C1 segment of cervical spinal cord (tissue), 14 donors: ENCODE measurements around the gene SLC44A2.
A peak's percentile ranks its signal among the peaks of the same experiment; 100 is the strongest.

Experiments used
- DNase-seq, 14 donors: peaks; one replicate each; lab custom pipeline; 2025; lab: John Stamatoyannopoulos, UW

Gene SLC44A2

DNA sequence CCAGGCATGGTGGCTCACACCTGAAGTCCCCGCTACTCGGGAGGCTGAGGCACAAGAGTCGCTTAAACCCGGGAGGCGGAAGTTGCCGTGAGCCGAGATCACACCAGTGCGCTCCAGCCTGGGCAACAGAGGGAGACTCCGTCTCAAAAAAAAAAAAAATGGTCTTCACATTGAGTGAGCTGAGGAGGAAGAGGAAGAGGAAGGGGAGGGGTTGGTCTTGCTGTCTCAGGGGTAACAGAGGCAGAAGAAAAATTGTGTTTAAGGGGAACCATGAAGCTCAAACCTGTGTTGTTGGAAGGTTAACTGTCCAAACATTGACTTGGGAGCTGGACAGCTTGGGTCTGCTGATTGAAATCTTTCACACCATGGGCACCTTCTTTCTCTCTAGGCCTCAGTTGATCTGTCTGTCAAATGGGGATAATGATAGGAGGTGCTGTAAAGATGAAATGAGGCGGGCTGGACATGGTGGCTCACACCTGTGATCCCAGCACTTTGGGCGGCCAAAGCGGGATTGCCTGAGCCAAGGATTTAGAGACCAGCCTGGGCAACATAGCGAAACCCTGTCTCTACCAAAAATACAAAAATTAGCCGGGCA, 9.8 kb upstream of the SLC44A2 start:
- DNase-seq = no peak

DNA sequence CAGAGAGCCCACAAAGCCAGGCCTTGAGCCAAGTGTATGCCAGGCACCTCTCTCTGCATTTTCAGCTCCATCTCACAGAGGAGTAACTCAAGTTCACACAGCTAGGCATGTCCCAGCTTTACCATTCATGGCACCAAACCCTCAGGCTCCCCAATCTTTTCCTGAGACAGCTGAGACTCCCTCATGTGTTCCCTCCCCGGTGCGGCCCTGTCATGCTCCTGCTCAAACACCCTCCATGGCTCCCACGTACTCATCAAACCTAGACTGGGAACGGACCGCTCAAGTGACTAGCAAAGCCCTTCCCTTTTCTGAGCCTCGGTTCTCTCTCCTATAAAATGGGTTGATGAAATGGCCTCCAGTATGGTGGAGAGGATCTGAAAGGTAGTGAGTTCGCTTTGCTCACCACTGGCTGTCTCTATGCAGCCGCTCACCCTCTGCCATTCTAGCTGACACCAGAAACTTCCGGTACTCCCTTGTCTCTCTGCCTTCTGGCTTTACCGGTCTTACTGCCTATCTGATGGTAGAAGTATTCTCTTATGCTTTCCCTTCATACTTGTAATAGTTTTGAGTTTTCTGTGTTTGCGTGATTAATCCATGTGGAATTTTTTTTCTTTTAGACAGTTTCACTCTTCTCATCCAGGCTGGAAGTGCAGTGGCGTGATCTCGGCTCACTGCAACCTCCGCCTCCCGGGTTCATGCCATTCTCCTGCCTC, 7.8 kb upstream of the SLC44A2 start:
- DNase-seq = no peak

DNA sequence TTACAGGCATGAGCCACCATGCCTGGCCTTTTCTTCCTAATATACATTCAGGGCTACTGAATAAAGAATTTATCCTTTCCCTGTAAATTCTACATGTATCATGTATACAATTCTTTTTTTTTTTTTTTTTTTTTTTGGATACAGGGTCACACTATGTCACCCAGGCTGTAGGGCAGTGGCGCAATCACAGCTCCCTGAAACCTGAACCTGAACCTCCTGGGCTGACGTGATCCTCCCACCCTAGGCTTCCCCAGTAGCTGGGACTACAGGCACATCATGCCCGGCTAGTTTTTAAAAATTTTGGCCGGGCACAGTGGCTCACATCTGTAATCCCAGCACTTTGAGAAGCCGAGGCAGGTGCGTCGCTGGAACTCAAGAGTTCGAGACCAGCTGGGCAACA, 6.5 kb upstream of the SLC44A2 start:
- no peak for DNase-seq

DNA sequence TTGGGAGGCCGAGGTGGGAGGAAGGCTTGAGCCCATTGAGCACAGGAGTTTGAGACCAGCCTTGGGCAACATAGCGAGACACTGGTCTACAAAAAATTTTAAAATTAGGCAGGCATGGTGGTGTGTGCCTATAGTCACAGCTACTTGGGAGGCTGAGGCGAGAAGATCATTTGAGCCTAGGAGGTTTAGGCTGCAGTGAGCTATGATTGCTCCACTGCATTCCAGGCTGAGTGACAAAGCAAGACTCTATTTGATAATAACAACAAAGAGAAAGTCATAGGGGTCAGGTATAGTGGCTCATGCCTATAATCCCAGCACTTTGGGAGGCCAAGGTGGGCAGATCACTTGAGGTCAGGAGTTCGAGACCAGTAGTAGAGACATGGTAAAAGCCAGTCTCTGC, 4.6 kb upstream of the SLC44A2 start:
- DNase-seq = no peak

DNA sequence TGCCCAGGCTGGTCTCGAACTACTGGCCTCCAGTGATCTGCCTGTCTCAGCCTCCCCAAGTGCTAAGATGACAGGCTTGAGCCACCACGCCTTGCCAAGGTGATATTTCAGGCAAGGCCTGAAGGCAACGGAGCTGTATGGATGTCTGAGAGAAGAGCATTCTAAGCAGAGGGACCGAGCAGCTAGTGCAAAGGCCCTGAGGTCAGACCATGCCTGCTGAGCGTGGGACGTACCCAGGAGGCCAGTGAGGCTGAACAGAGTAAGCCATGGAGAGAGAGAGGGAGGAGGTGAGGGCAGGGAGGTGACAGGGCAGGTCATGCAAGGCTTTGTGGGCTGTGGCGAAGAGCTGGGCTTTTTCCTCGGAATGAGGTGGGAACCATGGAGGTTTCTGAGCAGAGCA, 3.4 kb upstream of the SLC44A2 start:
- no peak for DNase-seq

DNA sequence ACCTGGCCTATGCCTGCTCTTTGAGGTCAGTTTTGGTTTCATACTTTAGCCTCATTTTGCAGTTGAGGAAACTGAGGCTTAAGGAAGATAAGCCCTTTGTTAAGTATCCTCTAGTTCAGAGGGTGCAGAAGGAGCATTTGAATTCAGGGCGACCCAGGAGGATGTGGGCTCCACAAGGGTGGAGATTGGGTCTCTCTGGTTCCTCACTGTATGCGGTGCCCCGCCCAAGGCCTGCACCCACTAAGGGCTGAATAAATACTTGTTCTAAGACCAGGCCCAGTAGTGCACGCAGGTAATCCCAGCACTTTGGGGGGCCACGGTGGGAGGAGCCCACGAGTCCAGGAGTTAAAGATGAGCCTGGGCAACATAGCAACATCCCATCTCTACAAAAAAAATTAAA, 768 bp upstream of the SLC44A2 start:
- DNase-seq = no peak

DNA sequence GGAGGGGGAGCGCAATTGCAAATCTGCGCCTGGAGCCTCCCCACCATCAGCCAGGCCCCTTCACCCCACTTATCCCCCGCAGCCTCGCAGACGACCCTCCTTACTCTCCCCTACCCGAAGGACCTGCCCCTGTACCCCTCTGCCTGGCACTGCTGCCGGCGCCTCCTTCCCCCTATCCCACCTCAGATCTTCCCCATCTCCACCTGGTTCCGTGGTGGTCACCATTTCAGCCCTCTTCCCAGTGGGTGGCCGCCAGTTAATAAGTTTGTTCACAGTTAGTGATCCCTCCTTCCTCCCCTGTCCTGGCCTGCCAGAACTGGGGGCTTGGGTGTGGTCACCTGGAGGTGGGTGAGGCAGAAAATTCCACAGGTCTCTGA, 397 bp downstream of the SLC44A2 start:
- DNase-seq = no peak

DNA sequence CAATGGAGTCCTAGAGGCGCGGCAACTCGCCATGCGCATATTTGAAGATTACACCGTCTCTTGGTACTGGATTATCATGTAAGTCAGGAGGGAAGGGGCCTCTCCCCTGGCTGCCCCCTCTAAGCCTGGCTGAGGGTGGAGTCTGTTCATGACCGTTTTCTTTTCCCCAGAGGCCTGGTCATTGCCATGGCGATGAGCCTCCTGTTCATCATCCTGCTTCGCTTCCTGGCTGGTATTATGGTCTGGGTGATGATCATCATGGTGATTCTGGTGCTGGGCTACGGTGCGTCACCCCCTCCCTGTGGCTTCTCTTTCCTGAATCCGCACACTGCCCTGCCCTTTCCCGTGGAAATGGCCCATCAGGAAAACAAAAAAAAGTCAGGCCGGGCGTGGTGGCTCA, 6.5 kb downstream of the SLC44A2 start:
- DNase-seq = no peak

DNA sequence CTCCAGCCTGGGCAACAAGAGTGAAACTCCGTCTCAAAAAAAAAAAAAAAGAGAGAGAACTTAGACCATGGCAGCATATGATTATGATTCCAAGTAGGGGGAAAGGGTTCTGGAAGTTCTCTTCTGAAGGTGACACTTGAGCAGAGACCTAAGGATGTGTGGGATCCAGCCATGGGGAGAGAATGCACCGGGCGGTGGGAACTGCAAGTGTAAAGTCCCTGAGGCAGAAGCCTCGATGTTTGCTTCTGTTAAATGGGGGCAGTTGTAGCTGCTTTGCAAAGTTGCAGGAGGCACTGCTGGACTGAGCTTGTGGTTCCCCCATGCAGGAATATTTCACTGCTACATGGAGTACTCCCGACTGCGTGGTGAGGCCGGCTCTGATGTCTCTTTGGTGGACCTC, 9.1 kb downstream of the SLC44A2 start:
- no peak for DNase-seq

DNA sequence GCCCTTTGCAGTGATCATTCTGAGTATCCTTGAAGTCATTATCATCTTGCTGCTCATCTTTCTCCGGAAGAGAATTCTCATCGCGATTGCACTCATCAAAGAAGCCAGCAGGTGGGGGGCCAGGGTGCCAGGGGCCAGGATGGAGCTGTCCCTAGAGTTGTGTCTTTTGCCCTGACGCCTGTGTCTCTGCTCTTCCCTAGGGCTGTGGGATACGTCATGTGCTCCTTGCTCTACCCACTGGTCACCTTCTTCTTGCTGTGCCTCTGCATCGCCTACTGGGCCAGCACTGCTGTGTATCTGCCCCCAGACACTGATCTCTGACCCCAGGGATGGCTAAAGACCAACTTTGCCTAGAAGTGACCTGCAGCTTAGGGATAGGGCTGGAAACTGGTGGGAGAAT, 9.6 kb downstream of the SLC44A2 start:
- no peak for DNase-seq

DNA sequence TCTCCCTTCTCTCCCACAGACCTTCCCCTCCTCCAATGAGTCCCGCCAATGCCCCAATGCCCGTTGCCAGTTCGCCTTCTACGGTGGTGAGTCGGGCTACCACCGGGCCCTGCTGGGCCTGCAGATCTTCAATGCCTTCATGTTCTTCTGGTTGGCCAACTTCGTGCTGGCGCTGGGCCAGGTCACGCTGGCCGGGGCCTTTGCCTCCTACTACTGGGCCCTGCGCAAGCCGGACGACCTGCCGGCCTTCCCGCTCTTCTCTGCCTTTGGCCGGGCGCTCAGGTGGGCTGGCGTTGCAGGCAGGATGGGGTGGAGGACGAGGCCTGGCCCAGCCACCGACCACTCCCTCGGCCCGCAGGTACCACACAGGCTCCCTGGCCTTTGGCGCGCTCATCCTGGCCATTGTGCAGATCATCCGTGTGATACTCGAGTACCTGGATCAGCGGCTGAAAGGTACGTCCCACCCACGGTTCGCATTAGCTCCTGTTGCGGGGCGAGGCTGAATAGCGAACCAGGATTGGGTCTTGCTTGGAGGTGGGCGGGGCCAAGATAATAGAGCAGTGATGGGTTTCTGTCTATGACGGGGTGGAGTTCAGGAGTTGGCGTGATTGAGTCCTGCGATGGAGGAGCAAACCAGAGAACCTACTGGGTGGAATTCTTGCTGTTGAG, 11.1 kb downstream of the SLC44A2 start:
- peak in 1 of 14 donors; percentile 6 for DNase-seq

DNA sequence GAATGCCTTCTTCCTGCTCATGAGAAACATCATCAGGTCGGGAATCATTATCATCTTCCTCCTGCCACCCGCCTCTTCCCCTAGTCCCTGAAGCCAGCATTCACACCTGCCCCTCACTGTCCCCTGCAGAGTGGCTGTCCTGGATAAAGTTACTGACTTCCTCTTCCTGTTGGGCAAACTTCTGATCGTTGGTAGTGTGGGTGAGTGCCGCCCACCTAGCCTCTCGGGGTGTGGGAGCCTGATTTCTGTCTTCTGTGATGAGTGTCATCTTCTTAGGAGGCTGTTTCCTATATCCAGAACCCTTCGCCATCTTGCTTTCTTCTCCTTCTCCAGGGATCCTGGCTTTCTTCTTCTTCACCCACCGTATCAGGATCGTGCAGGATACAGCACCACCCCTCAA, 12.5 kb downstream of the SLC44A2 start:
- DNase-seq = no peak

DNA sequence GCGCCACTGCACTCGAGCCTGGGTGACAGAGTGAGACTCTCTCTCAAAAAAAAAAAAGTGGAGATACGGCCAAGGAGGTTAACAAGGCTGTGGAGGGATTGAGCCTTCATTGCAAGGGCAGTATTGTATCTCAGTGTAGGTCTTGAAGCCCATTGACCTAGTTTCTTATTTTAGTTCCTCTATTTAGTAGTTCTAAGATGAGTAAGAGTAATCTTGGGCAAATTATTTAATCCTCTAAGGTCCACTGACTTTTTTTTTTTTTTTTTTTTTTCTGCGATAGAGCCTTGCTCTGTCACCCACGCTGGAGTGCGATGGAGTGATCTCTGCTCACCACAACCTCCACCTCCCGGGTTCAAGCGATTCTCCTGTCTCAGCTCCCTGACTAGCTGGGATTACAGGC, 14.5 kb downstream of the SLC44A2 start:
- no peak for DNase-seq

DNA sequence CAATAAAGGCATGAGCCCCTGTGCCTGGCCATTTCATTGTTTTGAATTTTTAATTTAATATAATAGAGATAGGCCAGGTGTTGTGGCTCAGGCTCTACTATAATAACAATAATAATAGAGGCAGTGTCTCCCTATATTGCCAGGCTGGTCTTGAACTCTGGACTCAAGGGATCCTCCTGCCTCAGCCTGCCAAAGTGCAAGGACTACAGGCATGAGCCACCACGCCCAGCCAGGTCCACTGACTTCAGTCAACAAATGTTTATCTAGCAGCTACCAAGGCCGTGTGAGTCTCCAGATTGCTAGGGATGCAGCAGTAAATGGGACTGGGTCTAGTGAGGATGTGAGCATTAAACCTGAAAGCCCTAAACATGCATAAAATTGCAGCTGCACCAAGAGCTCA, 15.0 kb downstream of the SLC44A2 start:
- DNase-seq = no peak

DNA sequence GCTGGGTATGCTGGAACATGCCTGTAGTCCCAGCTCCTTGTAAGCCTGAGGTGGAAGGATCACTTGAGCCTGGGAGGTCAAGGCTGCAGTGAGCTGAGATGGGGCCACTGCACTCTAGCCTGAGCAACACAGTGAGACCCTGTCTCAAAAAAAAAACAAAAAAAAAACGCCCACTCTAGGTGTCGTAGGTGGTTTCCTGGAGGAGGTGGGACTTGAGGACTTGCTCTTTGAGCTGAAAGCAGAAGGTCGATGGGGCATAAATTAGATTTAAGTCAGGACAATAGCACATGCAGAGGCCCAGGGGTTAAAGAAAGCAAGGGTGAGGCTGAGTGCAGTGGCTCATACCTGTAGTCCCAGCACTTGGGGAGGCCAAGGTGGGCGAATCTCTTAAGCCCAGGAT, 15.9 kb downstream of the SLC44A2 start:
- DNase-seq = no peak

DNA sequence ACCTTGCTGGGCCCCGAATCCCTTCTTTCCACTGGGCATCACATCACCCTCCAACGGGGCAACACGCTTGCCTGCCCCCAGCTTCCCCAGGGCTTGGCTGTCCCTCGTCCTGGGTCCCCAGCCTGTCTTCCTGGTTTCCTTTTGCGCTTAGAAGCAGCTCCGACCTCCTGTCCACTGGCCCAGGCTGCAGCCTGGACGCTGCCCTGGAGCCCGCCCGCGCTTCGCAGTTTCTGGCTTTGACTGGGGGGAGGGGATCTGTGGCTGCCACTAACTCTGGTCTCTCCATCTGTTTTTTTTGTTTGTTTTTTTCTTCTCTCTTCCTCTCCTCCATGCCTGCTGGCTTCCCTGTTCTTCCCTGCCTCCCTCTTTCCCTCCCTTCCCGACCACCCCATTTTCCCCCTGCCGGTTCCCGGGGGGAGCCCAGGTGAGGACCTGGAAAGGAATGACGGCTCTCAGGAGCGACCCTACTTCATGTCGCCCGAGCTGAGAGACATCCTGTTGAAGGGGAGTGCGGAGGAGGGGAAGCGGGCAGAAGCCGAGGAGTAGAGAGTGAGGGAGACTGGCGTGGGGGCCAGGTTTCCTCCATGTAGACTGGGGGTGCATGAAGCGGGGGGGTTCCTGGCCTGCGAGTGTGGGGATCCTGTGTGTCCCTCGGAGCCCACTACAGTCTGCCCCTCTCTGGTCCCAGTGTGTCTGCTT, 17.3 kb downstream of the SLC44A2 start:
- DNase-seq = peak in 5 of 14 donors; percentile 15 to 53 (median 33)

DNA sequence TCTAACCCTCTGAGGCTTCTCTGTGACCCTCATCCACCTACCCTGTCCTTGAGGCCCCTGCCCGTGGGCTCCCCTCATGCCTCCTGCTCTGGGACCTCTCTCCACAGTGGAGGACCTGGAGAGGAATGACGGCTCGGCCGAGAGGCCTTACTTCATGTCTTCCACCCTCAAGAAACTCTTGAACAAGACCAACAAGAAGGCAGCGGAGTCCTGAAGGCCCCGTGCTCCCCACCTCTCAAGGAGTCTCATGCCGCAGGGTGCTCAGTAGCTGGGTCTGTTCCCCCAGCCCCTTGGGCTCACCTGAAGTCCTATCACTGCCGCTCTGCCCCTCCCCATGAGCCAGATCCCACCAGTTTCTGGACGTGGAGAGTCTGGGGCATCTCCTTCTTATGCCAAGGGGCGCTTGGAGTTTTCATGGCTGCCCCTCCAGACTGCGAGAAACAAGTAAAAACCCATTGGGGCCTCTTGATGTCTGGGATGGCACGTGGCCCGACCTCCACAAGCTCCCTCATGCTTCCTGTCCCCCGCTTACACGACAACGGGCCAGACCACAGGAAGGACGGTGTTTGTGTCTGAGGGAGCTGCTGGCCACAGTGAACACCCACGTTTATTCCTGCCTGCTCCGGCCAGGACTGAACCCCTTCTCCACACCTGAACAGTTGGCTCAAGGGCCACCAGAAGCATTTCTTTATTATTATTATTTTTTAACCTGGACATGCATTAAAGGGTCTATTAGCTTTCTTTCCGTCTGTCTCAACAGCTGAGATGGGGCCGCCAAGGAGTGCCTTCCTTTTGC, 18.0 kb downstream of the SLC44A2 start:
- no peak for DNase-seq

DNA sequence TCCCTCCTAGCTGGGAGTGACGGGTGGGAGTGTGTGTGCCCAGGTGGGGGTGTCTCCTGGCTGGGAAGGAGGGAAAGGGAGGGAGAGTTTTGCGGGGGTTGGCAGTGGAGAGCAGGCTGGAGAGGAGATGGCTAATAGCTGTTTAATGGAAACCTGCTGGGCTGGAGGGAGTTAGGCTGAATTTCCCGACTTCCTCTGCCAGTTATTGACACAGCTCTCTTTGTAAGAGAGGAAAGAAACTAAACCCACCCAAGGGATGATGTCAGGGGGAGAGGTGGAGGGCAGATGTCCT, 18.6 kb downstream of the SLC44A2 start:
- DNase-seq = peak in 2 of 14 donors; percentile 9 to 37

DNA sequence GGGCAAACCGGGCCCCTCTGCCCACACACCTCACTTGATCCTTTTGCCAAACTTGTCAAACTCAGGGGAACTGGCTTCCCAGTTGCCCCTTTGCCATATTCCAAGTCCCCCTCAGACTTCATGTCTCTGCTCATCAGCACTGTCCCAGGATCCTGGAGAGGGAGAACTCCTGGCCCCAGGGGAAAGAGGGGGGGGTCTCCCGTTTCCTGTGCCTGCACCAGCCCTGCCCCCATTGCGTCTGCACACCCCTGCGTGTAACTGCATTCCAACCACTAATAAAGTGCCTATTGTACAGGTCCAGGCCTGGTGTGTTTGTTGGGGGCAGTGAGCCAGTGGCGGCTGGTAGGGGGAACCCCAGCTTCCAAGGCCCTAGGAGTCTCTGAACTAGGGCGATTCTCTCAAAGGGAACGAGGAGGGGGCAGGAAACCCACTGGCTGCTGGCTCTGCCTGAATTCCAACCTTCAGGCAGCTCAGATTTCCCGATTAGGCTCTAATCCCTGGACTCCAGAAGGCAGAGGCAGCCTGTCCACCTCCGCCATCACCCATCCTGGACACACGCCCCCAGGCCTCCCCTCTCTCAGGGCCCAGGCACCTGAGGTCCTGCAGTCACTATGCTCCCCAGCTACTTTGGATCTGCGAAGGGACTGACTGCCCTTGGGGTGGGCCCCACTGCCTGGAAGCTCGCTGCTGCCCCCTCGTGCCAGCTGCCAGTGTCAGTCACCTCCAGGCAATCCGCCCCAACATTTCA, 19.1 kb downstream of the SLC44A2 start:
- DNase-seq = peak in 13 of 14 donors; percentile 23 to 85 (median 51)

DNA sequence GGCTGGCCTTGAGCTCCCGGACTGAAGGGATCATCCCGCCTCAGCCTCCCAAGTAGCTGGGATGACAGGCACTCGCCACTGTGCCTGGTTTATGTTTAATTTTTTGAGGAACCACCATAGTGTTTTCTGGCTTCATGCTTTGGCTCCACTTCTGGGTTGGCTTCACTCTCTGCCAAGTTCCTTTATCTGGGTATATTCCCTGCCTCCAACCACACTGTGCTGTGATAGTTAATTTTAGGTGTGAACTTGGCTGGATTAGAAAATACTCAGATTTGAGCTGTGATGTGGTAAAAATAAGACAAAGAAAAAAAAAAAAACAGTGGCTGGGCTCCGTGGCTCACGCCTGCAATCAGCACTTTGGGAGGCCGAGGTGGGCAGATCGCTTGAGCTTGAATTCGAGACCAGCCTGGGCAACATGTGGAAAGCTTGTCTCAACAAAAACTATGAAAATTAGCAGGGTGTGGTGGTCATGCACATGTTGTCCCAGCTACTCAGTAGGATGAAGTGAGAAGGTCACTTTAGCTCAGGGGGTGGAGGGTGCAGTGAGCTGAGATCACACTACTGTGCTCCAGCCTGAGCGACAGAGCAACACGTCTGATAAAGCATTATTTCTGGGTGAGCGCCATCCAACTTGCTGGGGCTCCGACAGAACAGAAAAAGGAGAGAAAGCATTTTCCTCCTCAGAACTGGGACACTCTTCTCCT, 21.3 kb downstream of the SLC44A2 start:
- DNase-seq = no peak

DNA sequence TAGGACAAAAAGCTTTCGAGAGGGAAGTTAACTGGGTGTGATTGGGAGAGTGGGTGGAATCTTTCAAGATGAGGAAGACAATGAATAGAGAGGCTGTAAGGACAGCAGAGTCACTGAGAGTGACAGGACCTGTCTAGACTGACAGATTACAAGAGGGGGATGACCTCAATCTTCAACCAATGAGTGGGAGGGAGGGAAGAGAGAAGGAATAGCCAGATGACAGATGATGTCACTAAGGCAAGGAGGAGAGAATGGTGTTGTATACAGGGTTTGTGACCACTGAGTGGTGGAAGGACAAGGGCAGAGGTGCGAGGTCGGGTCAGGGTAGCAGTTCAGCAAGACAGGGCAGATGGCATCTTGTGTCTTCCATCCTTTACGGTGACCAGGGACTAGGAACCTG, 23.0 kb downstream of the SLC44A2 start:
- DNase-seq = no peak
